Bronchial epithelial cell (primary cell): ENCODE data around the gene ASAP3. TPM values are rescaled to one million over a fixed set of nuclear protein-coding genes. Genes with fewer than 3 reads are reported as not detected.
"Not testable (repeated sequence)": the region's sequence is repeated elsewhere in the genome, so short reads cannot be mapped to it uniquely, and the experiment has no call there.

Experiments
- DNase-seq: peaks from one replicate; pipeline ENCODE4 v3.0.0-alpha.2; 2010; ENCODE audit warnings: low read depth
- FAIRE-seq: peaks from 2 replicates; lab custom pipeline; 2011; peaks lifted over from hg19 to GRCh38; lab: Jason Lieb, UNC
- H3K27me3 ChIP-seq: 2 replicates; pipeline ENCODE4 v1.5.1; 2011; ENCODE audit warnings: low read length; ENCODE audit not compliant: control insufficient read depth, insufficient read depth
- H3K36me3 ChIP-seq: 2 replicates; pipeline ENCODE4 v1.5.1; 2011; ENCODE audit warnings: low read length; ENCODE audit not compliant: control insufficient read depth, insufficient read depth
- H3K4me3 ChIP-seq: 2 replicates; pipeline ENCODE4 v1.5.1; 2011; ENCODE audit warnings: mild to moderate bottlenecking, low read depth, low read length, control low read depth
- CTCF ChIP-seq: IDR thresholded peaks from 2 replicates; pipeline ENCODE4 v1.5.1; 2011; ENCODE audit warnings: mild to moderate bottlenecking, moderate library complexity, low read length, control low read depth, inconsistent platforms; ENCODE audit not compliant: insufficient read depth, severe bottlenecking
- total RNA-seq: library from RNA; depleted of rRNA; stranded (reverse); fragments of >200 nt; gene quantifications from 2 replicates; pipeline ENCODE4 v1.2.1, GENCODE V29; 2014

Gene ASAP3
- total RNA-seq, 1 donor from 2014 or later, result 1.8 TPM

- no peak for TF ChIP-seq CTCF
- H3K36me3 ChIP-seq, result no peaks in the 10 kb centered on the region
- no peaks in the 10 kb centered on the region for H3K27me3 ChIP-seq
- DNase-seq (no peak), FAIRE-seq (no peak)
- H3K4me3 ChIP-seq, result no peak overlapping the region
These were observed 98.8 kb downstream of the ASAP3 start for GRCh38 chr1:23385119-23385621.

DNA sequence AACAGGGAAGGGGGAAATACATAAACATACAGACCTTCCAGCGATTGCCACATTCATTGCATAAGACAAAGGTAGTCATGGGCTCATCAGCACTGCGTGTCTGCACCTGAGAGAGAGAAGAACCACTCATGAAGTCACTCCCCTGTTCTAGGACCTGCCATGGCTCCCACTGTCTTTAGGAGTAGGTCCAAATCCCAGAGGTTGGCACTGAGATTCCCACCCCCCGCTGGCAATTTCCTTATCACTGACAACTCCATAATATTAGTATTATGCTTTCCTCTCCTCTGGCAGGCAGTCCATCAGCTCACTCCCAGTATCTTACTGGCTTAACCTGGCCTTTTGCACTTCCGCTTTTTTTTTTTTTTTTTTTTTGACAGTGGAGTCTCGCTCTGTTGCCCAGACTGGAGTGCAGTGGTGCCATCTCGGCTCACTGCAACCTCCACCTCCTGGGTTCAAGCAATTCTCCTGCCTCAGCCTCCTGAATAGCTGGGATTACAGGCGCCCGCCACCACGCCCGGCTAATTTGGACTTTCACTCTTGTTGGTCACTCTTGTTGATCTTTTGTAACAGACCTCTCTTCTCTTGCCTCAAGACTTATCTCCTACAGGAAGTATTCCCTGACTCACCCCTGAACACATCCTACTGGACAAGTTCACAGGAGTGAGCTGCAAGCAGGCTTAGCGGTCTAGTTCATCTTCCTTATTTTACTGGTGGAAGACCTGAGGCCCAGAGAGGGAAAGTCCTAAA, 99.5 kb downstream of the ASAP3 start:
- FAIRE-seq, result peak; percentile 7
- no peaks in the 10 kb centered on the region for H3K27me3 ChIP-seq
- TF ChIP-seq CTCF, result no peak
- no peaks in the 10 kb centered on the region for H3K36me3 ChIP-seq
- DNase-seq, result peak; percentile 87
- no peak overlapping the region for H3K4me3 ChIP-seq

DNA sequence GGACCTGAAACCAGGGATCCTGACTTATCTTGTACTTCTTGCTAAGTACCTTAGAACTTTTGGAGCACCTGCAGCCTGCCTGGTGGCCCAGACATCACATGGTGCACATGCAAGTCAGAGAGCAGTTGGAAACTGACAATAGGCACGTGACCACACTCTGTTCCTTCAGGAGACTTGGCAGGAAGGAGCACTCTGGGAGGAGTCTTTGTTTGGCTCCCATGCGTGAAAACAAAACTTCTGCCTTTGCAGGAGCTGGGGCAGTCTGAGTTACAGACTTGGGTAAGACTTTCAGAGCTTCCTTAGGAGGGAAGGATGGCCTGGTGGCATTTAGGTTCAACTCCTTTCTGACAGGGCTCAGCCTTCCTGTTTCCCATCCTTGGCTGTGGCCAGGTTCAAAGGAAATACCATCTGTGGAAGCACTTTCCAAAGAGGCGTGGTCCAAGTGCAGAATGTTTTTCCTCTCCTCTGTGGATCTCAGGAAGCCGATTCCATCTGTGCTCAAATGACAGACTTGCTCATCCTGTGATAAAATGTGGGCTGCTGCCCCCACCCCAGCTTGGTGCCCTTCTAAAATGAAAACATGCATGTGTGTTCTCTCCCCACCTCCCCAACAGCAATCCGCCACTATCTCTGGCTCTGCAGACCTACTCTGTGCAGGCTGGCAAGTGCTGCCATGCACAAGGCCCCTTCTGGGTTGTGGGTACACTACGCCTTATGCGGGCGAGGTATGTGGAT, 100.2 kb downstream of the ASAP3 start:
- no peak overlapping the region for H3K4me3 ChIP-seq
- FAIRE-seq, result peak; percentile 62
- no peak for TF ChIP-seq CTCF
- DNase-seq, result no peak
- no peaks in the 10 kb centered on the region for H3K27me3 ChIP-seq
- no peaks in the 10 kb centered on the region for H3K36me3 ChIP-seq

DNA sequence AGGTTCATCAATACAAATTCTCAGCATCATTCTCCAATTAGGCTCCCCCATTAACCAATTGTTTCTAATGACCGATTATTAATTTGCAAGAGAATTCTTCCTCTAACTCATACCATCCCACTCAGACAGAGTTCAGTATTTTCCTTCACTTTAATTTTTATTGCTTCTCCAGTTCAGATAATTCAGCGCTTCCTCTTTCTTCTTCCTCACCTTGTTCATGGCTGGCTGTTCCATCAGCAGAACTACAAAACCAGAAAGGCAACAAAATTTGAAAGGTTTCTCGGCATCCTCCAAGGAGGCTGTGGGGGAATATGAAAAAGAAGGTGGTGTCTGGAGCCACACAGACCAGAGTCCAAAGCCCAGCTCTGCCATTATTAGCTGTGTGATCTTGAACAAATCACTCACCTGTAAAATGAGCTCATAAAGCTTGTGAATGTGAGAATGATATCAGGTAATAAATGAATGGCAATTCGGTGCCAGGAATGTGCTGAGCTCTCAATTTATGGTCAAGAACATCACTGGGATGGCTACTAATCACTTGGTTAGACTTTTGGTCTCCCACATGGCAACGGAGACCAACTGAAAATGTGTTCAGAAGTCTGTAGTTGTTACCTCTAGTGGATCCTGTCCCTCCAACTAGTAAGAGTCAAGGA, 102.6 kb downstream of the ASAP3 start:
- no peak for DNase-seq
- no peak for FAIRE-seq
- H3K4me3 ChIP-seq, result no peak overlapping the region
- H3K36me3 ChIP-seq, result no peaks in the 10 kb centered on the region
- no peaks in the 10 kb centered on the region for H3K27me3 ChIP-seq
- no peak for TF ChIP-seq CTCF

- TF ChIP-seq CTCF, result no peak
- Histone ChIP-seq H3K27me3 (no peaks in the 10 kb centered on the region), H3K4me3 (no peak overlapping the region), H3K36me3 (no peaks in the 10 kb centered on the region)
- DNase-seq, result no peak
- FAIRE-seq, result no peak
These were observed 103.3 kb downstream of the ASAP3 start for GRCh38 chr1:23380719-23381118.

- not testable (repeated sequence) for H3K27me3 ChIP-seq, DNase-seq, H3K4me3 ChIP-seq, FAIRE-seq, H3K36me3 ChIP-seq
These were observed 103.7 kb downstream of the ASAP3 start for GRCh38 chr1:23380236-23380635.
